ENCODE results near the gene KRTAP10-11.
"Not testable (repeated sequence)": the region's sequence is repeated elsewhere in the genome, so short reads cannot be mapped to it uniquely, and the experiment has no call there.

Gene KRTAP10-11

DNA sequence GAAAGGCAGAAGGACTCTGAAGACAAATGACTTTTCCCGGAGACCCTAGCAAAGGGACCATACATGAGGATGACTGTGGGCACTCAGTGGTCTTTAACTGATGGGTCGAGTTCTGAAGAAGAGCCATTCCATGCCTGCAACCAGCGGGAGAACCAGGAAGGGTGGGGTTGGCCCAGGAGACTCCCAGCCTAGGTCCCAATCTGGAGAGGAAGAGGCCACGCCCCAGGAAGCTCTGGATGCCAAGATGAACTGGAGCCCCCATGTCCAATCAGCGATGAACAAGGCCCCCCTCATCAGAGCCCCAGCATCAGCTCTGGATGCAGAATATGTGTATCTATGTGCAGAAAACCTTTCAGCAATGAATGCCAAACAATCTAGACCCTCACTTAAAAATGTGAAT is 5.5 kb upstream of the KRTAP10-11 start:
- no peak for DNase-seq

GRCh38 chr21:44643741-44644310 is 2.4 kb upstream of the KRTAP10-11 start:
- DNase-seq = no peak

GRCh38 chr21:44644878-44645277 is 1.3 kb upstream of the KRTAP10-11 start:
- no peak for DNase-seq

DNA sequence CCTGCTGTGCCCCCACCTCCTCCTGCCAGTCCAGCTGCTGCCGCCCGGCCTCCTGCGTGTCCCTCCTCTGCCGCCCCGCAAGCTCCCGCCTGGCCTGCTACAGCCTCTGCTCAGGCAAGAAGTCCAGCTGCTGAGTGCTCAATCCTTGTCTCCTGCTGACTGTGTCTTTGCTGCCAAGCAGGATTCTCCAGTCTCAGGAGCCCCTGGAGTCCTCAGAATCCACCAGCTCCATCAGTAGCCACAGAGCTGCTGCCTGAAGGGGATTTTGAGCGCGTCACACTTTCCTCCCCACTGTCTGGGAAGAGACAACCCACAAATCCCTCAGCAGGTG is 973 bp downstream of the KRTAP10-11 start:
- no peak for DNase-seq

DNA sequence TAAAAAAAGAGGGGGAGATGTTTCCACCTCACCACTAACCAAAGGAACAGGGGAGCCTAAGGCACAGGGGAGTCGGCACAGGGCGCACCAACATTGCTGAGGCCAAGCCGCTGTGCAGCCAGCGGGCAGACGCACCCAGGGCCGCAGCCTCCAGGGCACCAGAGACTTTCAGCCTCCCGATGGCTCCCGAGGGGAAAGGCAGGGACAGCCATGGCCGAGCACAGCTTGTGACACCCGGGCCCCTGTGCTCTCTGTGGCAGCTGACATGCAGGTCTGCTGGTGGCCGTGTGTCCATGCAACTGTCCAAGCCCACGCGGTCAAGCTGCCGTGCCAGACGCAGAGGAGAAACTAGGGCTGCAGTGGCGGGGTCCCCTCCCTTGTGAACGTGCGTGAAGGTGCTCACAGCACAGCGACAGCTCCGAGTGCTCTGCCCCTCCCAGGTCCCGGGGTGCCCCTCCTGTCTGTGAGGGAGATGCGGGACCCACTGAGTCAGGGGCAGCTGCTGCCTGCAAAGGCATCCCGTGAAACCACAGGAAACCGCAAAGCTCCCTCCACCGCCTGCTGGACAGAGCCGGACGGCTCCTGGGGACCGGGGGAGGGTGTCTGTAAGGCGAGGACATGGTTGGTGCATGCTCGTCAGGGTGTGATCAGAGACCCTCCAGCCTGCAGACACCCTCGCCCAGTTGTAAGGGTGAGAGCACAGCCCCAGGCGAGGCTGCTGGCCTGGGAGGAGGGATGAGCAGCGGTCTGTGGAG is 2.5 kb downstream of the KRTAP10-11 start:
- no peak for DNase-seq

GRCh38 chr21:44649521-44650100 is 3.4 kb downstream of the KRTAP10-11 start:
- no peak for DNase-seq

GRCh38 chr21:44650265-44650972 is 4.2 kb downstream of the KRTAP10-11 start:
- no peak for DNase-seq

DNA sequence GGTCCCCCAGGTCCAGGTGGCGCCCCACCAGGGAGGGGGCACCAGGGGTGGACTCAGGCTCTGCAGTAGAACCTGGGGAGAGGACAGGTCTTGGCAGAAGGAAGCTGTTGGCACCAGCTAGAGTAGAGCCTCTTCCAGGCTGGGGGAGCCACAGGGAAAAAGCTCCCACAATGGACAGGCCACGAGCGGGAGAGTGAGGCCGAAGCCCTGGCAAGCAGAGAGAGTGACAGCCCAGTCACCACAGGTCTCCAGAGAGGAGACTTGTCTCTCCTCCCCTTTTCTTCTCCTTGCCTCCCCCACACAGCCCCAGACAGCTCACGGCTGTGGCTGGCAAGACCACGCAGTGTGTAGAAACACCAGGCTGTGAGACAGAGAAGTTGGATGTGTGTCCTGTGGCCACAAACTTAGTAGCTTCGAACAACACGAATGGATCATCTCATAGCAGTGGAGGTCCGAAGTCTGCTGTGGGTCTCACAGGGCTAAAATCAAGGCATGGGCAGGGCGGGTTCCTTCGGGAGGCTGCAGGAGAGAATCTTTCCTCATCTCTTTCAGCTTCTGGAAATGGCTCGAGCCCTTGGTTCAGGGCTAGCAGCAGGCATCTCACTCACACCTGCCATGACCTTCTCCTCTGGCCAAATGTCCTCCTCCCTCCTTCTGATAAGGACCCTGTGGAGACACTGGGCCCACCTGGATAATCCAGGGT is 4.9 kb downstream of the KRTAP10-11 start:
- no peak for DNase-seq

DNA sequence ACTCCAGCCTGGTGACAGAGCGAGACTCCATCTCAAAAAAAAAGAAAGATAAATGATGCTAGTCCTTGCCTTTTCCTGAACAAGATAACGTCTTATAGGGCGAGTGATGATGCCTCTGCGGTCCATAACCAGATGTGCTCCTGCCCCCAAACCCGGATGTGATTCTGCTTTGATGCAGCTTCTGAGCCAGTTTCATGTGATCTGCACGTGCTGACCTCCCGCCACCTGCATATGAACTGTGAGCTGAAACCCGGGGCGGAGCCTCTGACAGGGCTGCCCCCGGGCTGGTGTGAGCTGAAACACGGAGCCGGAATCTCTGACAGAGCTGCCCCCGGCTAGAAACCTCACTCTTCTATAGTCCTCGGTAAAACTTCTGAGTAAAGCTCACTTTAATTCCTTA is 6.9 kb downstream of the KRTAP10-11 start:
- DNase-seq = no peak

GRCh38 chr21:44653656-44654575 is 7.7 kb downstream of the KRTAP10-11 start:
- no peak for DNase-seq

DNA sequence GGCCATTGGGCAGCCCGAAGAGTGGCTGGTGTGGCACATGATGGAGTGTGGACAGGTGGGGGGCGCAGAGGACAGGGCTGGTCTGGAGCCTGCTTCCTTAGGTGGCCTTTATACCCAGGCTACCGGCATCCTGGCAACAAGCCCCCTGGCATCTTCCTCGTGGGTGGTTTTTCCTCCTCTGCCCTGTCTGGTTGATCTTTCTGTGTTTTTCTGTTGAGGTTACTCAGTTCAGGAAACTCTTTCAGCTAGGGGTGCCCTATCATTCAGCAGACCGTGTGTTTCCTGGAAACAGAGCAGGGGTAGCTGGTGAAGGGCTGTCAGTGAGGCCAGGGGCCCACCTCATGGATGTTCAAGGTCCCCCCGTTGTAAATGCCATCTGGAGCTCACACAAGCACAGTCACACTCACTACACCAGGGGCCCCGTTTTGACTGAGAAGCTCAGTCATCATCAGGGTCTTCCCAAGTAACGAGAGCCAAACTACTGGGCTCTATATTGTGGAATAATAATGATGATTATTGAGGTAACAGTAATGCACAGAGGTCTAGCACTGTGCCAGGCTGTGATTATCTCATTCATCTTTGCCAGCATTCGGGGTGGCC is 8.5 kb downstream of the KRTAP10-11 start, which contains the start of gene KRTAP12-4:
Gene KRTAP12-4, minus strand, starts transcription at position 84 of the 600 bp plus-strand sequence. Its CDS starts 45 bp downstream, at position 39.
- no peak for DNase-seq

DNA sequence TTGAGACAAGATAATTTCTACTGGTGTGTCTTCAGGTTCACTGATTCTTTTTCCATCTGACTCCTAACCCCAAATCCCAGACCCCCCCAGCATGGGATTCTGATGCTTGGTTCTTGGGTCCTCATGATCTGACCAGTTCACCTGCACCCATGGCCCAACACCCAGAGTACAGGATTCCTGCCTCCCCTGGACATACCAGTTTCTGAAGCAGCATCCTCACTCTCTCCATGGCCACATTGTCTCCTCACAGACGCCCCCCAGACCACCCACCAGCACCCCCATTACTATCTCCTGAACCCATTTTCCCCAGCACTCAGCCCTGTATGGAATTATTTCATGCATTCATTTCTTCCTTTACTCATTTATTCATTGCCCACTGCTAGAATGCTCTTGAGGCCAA is 10.7 kb downstream of the KRTAP10-11 start:
- DNase-seq = no peak

GRCh38 chr21:44657635-44658540 is 11.7 kb downstream of the KRTAP10-11 start, which contains the start of gene KRTAP12-3:
Gene KRTAP12-3 (plus strand): TSS chr21:44657932. CDS start chr21:44657980, 48 bp downstream.
- no peak for DNase-seq

DNA sequence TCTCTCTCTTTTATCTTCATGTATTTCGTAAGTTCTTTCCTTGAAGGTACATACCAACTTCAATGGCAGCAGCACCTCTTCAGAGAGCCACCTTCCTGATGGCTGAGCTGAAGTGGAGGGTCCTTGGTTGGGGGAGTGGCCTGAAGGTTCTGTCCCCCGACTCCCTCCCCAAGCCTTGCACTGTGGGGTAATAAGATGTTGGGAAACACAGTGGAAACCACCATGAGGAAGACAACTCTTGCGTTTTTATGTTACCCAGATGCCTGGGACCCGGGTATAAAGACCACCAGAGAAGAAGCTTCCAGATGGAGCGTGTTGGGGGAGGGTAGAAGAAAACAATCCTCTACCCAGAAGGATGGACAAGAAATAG is 12.3 kb downstream of the KRTAP10-11 start:
- DNase-seq = no peak

- no peak for DNase-seq
Measured at GRCh38 chr21:44658913-44659595, 12.8 kb downstream of the KRTAP10-11 start.

DNA sequence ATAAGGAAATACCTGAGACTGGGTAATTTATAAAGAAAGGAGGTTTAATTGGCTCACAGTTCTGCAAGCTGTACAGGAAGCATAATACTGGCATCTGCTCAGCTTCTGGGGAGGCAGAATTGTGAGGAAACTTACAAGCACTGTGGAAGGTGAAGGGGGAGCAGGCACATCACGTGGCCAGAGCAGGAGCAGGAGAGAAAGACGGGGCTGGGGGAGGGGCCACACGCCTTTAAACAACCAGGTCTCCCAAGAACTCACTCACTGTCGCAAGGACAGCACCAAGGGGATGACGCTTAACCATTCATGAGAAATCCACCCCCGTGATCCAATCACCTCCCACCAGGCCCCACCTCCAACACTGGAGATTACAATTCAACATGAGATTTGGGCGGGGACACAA is 15.4 kb downstream of the KRTAP10-11 start:
- not testable (repeated sequence) for DNase-seq

- DNase-seq = no peak
Measured at GRCh38 chr21:44664691-44665090, 18.5 kb downstream of the KRTAP10-11 start.

GRCh38 chr21:44666401-44667320 is 20.4 kb downstream of the KRTAP10-11 start, which contains the start of gene KRTAP12-2:
Gene KRTAP12-2 (minus strand): TSS chr21:44666927. CDS start chr21:44666886, 41 bp downstream.
- DNase-seq = no peak
